K562 (cell line): ENCODE measurements around the gene NXPE2. TPM values are rescaled to one million over a fixed set of nuclear protein-coding genes. Genes with fewer than 3 reads are reported as not detected.

Source experiments
- ATAC-seq: fragments of 200-7000 bp; cut with Tn5 transposase; 3 replicates; pipeline ENCODE4 v1.9.1; 2020; ENCODE audit warnings: moderate library complexity
- BruUV-seq: library from RNA; stranded (reverse); fragments of 400-500 nt; replicated peaks from 2 replicates; lab custom pipeline; 2021; lab: Mats Ljungman, UMichigan
- CTCF ChIA-PET: fragments of 300-600 bp; formaldehyde crosslinking; extraction: SDS; loops from one replicate; lab custom pipeline; 2021; ENCODE audit warnings: low intra/inter-chr PET ratio; lab: Yijun Ruan, JAX
- POLR2A ChIA-PET: fragments of 300-600, 350-650 bp; sonication (Branson Sonifier 250); formaldehyde crosslinking; extraction: SDS; loops from one replicate; lab custom pipeline; 2021; ENCODE audit warnings: antibody characterized with exemption, inconsistent platforms; lab: Yijun Ruan, JAX
- DNase-seq, 4 experiments: peaks; one replicate each; pipeline versions ENCODE4 v3.0.0 to v3.0.0-alpha.2; 2011 to 2018; ENCODE audit warnings: low spot score in 3 of 4, mixed read lengths in 3 of 4; ENCODE audit errors: extremely low read depth in 1 of 4
- FAIRE-seq: peaks from 2 replicates; lab custom pipeline; 2011; peaks lifted over from hg19 to GRCh38; lab: Jason Lieb, UNC
- H2AFZ ChIP-seq: 2 replicates; pipeline ENCODE4 v1.6.0; 2011; ENCODE audit warnings: low read depth, low read length, control low read depth, inconsistent platforms
- H3K27ac ChIP-seq: fragments of 200-600 bp; 3 replicates; pipeline ENCODE4 v1.8.0; 2011; ENCODE audit warnings: low read depth, mild to moderate bottlenecking, control low read depth, inconsistent platforms, low read length, moderate library complexity, mixed read lengths; ENCODE audit errors: extremely low read depth
- H3K27me3 ChIP-seq, 2 experiments: fragments of 300-600 bp in 1 of 2; 2 replicates in 1 of 2; 3 replicates in 1 of 2; pipeline versions ENCODE4 v1.6.0 to v1.8.0; 2011; ENCODE audit warnings: inconsistent platforms in 2 of 2, low read length in 2 of 2, mild to moderate bottlenecking in 1 of 2, mixed read lengths in 1 of 2, moderate library complexity in 1 of 2; ENCODE audit not compliant: control insufficient read depth in 2 of 2, insufficient read depth in 2 of 2
- H3K36me3 ChIP-seq: fragments of 300-600 bp; 3 replicates; pipeline ENCODE4 v1.8.0; 2011; ENCODE audit warnings: mild to moderate bottlenecking, low read length, inconsistent platforms; ENCODE audit not compliant: control insufficient read depth, insufficient read depth
- H3K4me1 ChIP-seq, 2 experiments: fragments of 200-600 bp in 1 of 2; replicated peaks in 1 of 2; 2 replicates in 1 of 2; 3 replicates in 1 of 2; pipeline versions ENCODE4 v1.5.1 to v1.8.0; 2011; ENCODE audit warnings: inconsistent platforms in 2 of 2, low read length in 2 of 2, mild to moderate bottlenecking in 1 of 2, mixed read lengths in 1 of 2, moderate library complexity in 1 of 2; ENCODE audit not compliant: control insufficient read depth in 2 of 2, insufficient read depth in 2 of 2
- H3K4me2 ChIP-seq: 2 replicates; pipeline ENCODE4 v1.6.1; 2011; ENCODE audit warnings: low read length, control low read depth, inconsistent platforms, mixed read lengths; ENCODE audit not compliant: insufficient read depth
- H3K4me3 ChIP-seq: fragments of 200-600 bp; sonication (generic), shearing (Covaris generic); 2 replicates; pipeline ENCODE4 v1.5.1; 2016; ENCODE audit warnings: control low read depth, inconsistent platforms
- H3K79me2 ChIP-seq: fragments of 200-600 bp; 3 replicates; pipeline ENCODE4 v1.8.0; 2011; ENCODE audit warnings: low read length, inconsistent platforms; ENCODE audit not compliant: control insufficient read depth, insufficient read depth
- H3K9ac ChIP-seq, 2 experiments: 2 replicates each; pipeline versions ENCODE4 v1.6.0 to v1.6.1; 2011; ENCODE audit warnings: low read depth in 2 of 2, low read length in 2 of 2, control low read depth in 1 of 2, inconsistent platforms in 1 of 2, mild to moderate bottlenecking in 1 of 2, mixed read lengths in 1 of 2; ENCODE audit not compliant: insufficient read depth in 1 of 2
- H3K9me1 ChIP-seq: one replicate; pipeline ENCODE4 v1.6.0; 2011; ENCODE audit warnings: inconsistent platforms, mild to moderate bottlenecking, low read length, moderate library complexity; ENCODE audit not compliant: control insufficient read depth, insufficient read depth
- H3K9me3 ChIP-seq: replicated peaks from 2 replicates; pipeline ENCODE4 v1.5.1; 2011; ENCODE audit warnings: low read depth, low read length, inconsistent platforms; ENCODE audit not compliant: control insufficient read depth, insufficient read depth
- H4K20me1 ChIP-seq: replicated peaks from 2 replicates; pipeline ENCODE4 v1.6.1; 2011; ENCODE audit warnings: low read length, inconsistent platforms, mixed read lengths; ENCODE audit not compliant: control insufficient read depth, insufficient read depth
- DACH1 ChIP-seq: fragments of 450-650 bp; IDR thresholded peaks from 2 replicates; pipeline ENCODE4 v1.6.1; 2018; ENCODE audit not compliant: partially characterized antibody
- ETV6 ChIP-seq, 3 experiments: fragments of 150-350 bp in 1 of 3; sonication (generic) in 1 of 3; formaldehyde crosslinking in 1 of 3; IDR thresholded peaks; 2 replicates each; pipeline versions ENCODE4 v1.6.1 to v1.8.0; 2014 to 2022; ENCODE audit warnings: borderline replicate concordance in 2 of 3, low read depth in 2 of 3, antibody characterized with exemption in 1 of 3, low read length in 1 of 3, mild to moderate bottlenecking in 1 of 3, missing genetic modification reagents in 1 of 3
- MTA2 ChIP-seq: fragments of 450-650 bp; IDR thresholded peaks from 2 replicates; pipeline ENCODE4 v1.6.1; 2016; ENCODE audit warnings: low read depth
- MYNN ChIP-seq, 2 experiments: sonication (generic); formaldehyde crosslinking in 1 of 2; IDR thresholded peaks; 2 replicates each; pipeline versions ENCODE4 v1.5.0 to v1.6.1; 2016 to 2020; ENCODE audit warnings: antibody characterized with exemption in 1 of 2, missing genetic modification reagents in 1 of 2
- ZBTB1 ChIP-seq: sonication (generic); formaldehyde crosslinking; IDR thresholded peaks from 2 replicates; pipeline ENCODE4 v1.8.1; 2023; ENCODE audit warnings: missing genetic modification reagents, low read depth, mild to moderate bottlenecking, borderline replicate concordance
- ZNF224 ChIP-seq: sonication (generic); formaldehyde crosslinking; IDR thresholded peaks from 2 replicates; pipeline ENCODE4 v1.8.0; 2022; ENCODE audit warnings: mild to moderate bottlenecking, missing genetic modification reagents
- WGBS: fragments of 100-300 bp; shearing (Covaris generic); methylation state at CpG from one replicate; pipeline ENCODE4 v1.1.6; 2016; ENCODE audit warnings: low coverage, mixed read lengths; ENCODE audit not compliant: insufficient coverage; ENCODE audit errors: missing lambda C conversion rate; 5-methylcytosine and 5-hydroxymethylcytosine counted together
- in situ Hi-C: fragments of 300-500 bp; cut with MboI; formaldehyde crosslinking; loops from 4 replicates; pipeline ENCODE4 v1.15.0; 2018; ENCODE audit warnings: inconsistent platforms, mixed read lengths
- intact Hi-C: fragments of 100-400 bp; cut with micrococcal nuclease; formaldehyde crosslinking; loops from 2 replicates; pipeline ENCODE4 v1.14.2; 2022
- polyA plus RNA-seq, 8 experiments: library from polyadenylated mRNA; depleted of rRNA in 4 of 8; stranded (reverse) in 5 of 8; unstranded in 3 of 8; fragments of >200 nt; fragmentation: Nextera tagmentation in 2 of 8; fragmentation: Illumina TruSeq in 1 of 8; extraction: Ambion mirVana in 2 of 8; extraction: Trizol in 1 of 8; gene quantifications; 2 replicates each; pipeline versions ENCODE4 v1.2.1 to v1.2.3, GENCODE V29; 2011 to 2014; ENCODE audit warnings: inconsistent platforms in 1 of 8, missing spikeins in 1 of 8
- total RNA-seq, 7 experiments: library from RNA; depleted of rRNA in 6 of 7; stranded (reverse); fragments of >200 nt in 6 of 7; fragmentation: Illumina TruSeq in 2 of 7; extraction: Trizol in 2 of 7; gene quantifications; 2 replicates each; pipeline versions ENCODE4 v1.2.1 to v1.2.3, GENCODE V29; 2011 to 2021; ENCODE audit warnings: low replicate concordance in 1 of 7
- TF ChIP-seq, protein P1 (sequence below), 2 experiments: fragments of 450-650 bp; IDR thresholded peaks; 2 replicates each; pipeline ENCODE4 v1.6.1; 2016
- TF ChIP-seq, protein P2 (sequence below): fragments of 450-650 bp; formaldehyde crosslinking; IDR thresholded peaks from 2 replicates; pipeline ENCODE4 v1.4.0; 2022; ENCODE audit warnings: missing genetic modification characterization
- TF ChIP-seq, protein P3 (sequence below): fragments of 450-650 bp; formaldehyde crosslinking; conservative IDR thresholded peaks from 2 replicates; pipeline ENCODE4 v1.4.0; 2022; ENCODE audit warnings: mild to moderate bottlenecking, missing genetic modification characterization

Gene NXPE2
- total and polyA plus RNA-seq, 9 of the 15 experiments (the other 6 are each of a cell fraction or from before 2014, with no cell fraction given) = not detected

DNA sequence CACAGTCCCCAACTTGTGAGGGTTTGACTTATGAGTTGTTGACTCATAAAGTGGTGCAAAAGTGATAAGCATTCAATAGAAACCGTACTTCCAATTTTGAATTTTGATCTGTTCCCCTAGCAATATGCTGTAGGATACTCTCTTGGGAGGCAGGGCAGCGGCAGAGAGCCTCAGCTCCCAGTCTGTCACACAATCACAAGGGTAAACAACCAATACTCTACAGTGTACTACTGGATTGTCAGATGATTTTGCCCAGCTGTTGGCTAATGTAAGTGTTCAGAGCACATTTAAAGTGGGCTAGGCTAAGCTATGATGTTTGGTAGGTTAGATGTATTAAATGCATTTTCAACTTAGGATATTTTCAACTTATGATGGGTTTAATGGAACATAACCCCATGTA lies 13.7 kb upstream of the NXPE2 start:
- no peak for ATAC-seq
- Histone ChIP-seq H3K4me2 (no peak overlapping the region), H3K36me3 (no peaks in the 10 kb centered on the region), H4K20me1 (no peaks in the 10 kb centered on the region), H3K9me1 (no peaks in the 10 kb centered on the region), H3K9ac (no peak overlapping the region), H3K9me3 (no peaks in the 10 kb centered on the region), H3K27ac (no peak overlapping the region), H2AFZ (no peak overlapping the region), H3K4me1 (no peaks in the 10 kb centered on the region), H3K27me3 (no peaks in the 10 kb centered on the region)
- no TSS peak for BruUV-seq
- POLR2A ChIA-PET = no interaction called here
- in situ Hi-C loops (no loop called here), intact Hi-C loops (no loop called here)
- CTCF ChIA-PET = no interaction called here
- TF ChIP-seq DACH1 (no peak), ZNF224 (CRISPR knock-in tag) (no peak), MYNN (IDR thresholded peaks at IDR 0.05) (no peak), MYNN (CRISPR knock-in tag; IDR thresholded peaks at IDR 0.05) (no peak), ZBTB1 (CRISPR knock-in tag) (no peak), MTA2 (no peak)
- TF ChIP-seq, all 486 proteins: peak for 0
- 4% methylated on average over 2 of the region's 2 CpGs for WGBS
- H3K79me2 ChIP-seq = no peaks in the 10 kb centered on the region
- DNase-seq (no peak), FAIRE-seq (no peak)
- no peak overlapping the region for H3K4me3 ChIP-seq

DNA sequence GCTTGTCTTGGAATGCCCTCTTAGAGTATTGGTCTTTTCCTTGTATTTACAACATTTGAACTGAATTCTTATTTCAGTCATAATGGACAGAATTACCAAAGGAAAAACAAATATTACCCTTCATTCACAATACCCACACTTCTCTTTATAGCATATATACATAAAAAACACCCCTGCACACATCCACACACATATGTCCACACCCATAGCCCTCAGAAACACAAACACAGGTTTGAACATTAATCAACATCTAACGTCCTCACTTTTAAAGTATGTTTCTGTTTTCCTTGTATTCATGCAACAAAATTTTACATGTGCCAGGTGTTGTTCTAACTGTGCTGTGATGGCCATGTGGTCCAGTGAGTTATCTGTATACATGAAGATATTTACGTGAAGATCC lies 11.6 kb upstream of the NXPE2 start:
- in situ Hi-C loops = no loop called here
- no peak overlapping the region for H3K9ac ChIP-seq

More for the DNA sequence above, 11.6 kb upstream of the NXPE2 start:
- H3K9me1 ChIP-seq = no peaks in the 10 kb centered on the region
- no peaks in the 10 kb centered on the region for H3K4me1 ChIP-seq
- no peak overlapping the region for H3K4me3 ChIP-seq
- no peaks in the 10 kb centered on the region for H3K27me3 ChIP-seq
- H2AFZ ChIP-seq = no peak overlapping the region
- ATAC-seq (no peak), DNase-seq (no peak), FAIRE-seq (no peak)
- intact Hi-C loops = no loop called here
- H3K36me3 ChIP-seq = no peaks in the 10 kb centered on the region
- H3K4me2 ChIP-seq = no peak overlapping the region
- POLR2A ChIA-PET = no interaction called here
- BruUV-seq = no TSS peak
- H3K79me2 ChIP-seq = no peaks in the 10 kb centered on the region
- no peaks in the 10 kb centered on the region for H3K9me3 ChIP-seq
- H3K27ac ChIP-seq = no peak overlapping the region
- TF ChIP-seq, protein P1, sequence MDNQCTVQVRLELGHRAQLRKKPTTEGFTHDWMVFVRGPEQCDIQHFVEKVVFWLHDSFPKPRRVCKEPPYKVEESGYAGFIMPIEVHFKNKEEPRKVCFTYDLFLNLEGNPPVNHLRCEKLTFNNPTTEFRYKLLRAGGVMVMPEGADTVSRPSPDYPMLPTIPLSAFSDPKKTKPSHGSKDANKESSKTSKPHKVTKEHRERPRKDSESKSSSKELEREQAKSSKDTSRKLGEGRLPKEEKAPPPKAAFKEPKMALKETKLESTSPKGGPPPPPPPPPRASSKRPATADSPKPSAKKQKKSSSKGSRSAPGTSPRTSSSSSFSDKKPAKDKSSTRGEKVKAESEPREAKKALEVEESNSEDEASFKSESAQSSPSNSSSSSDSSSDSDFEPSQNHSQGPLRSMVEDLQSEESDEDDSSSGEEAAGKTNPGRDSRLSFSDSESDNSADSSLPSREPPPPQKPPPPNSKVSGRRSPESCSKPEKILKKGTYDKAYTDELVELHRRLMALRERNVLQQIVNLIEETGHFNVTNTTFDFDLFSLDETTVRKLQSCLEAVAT (IDR thresholded peaks at IDR 0.05) = no peak
- TF ChIP-seq, protein P2, sequence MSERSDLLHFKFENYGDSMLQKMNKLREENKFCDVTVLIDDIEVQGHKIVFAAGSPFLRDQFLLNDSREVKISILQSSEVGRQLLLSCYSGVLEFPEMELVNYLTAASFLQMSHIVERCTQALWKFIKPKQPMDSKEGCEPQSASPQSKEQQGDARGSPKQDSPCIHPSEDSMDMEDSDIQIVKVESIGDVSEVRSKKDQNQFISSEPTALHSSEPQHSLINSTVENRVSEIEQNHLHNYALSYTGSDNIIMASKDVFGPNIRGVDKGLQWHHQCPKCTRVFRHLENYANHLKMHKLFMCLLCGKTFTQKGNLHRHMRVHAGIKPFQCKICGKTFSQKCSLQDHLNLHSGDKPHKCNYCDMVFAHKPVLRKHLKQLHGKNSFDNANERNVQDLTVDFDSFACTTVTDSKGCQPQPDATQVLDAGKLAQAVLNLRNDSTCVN (CRISPR knock-in tag) = no peak
- TF ChIP-seq ETV6 (IDR thresholded peaks at IDR 0.05; ENCODE audit: borderline replicate concordance in 1 of 2, low read depth in 2 of 2, low read length in 1 of 2) (no peak), ETV6 (CRISPR knock-in tag; IDR thresholded peaks at IDR 0.05; ENCODE audit: borderline replicate concordance) (no peak)
- TF ChIP-seq, protein P3, sequence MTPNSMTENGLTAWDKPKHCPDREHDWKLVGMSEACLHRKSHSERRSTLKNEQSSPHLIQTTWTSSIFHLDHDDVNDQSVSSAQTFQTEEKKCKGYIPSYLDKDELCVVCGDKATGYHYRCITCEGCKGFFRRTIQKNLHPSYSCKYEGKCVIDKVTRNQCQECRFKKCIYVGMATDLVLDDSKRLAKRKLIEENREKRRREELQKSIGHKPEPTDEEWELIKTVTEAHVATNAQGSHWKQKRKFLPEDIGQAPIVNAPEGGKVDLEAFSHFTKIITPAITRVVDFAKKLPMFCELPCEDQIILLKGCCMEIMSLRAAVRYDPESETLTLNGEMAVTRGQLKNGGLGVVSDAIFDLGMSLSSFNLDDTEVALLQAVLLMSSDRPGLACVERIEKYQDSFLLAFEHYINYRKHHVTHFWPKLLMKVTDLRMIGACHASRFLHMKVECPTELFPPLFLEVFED (CRISPR knock-in tag) = no peak
- 0% methylated on average over 2 of the region's 2 CpGs for WGBS
- no peaks in the 10 kb centered on the region for H4K20me1 ChIP-seq
- CTCF ChIA-PET = no interaction called here
